Activated naive CD4-positive, alpha-beta T cell treated with anti-CD3 and anti-CD28 coated beads for 36 hours (primary cell): ENCODE data around the gene REN. TPM values are rescaled to one million over a fixed set of nuclear protein-coding genes. Genes with fewer than 3 reads are reported as not detected.

Experiments
- CTCF ChIA-PET: fragments of 350-600 bp; sonication (Branson Sonifier 250); formaldehyde crosslinking; loops from one replicate; lab custom pipeline; 2021; ENCODE audit warnings: antibody characterized with exemption; lab: Charles Lee
- DNase-seq: peaks from one replicate; pipeline ENCODE4 v3.0.0-alpha.2; 2020
- H3K27ac Mint-ChIP-seq: one replicate; pipeline ENCODE4 v1.8.0; 2021; ENCODE audit warnings: mild to moderate bottlenecking, mixed read lengths
- H3K27me3 Mint-ChIP-seq: one replicate; pipeline ENCODE4 v1.8.0; 2021; ENCODE audit warnings: low read depth, mixed read lengths
- H3K36me3 Mint-ChIP-seq: one replicate; pipeline ENCODE4 v1.8.0; 2021; ENCODE audit warnings: low read depth, mixed read lengths
- H3K4me1 Mint-ChIP-seq: one replicate; pipeline ENCODE4 v1.8.0; 2021; ENCODE audit warnings: low read depth, mixed read lengths
- H3K4me3 Mint-ChIP-seq: one replicate; pipeline ENCODE4 v1.8.0; 2021; ENCODE audit warnings: mild to moderate bottlenecking, moderate library complexity, mixed read lengths
- H3K9me3 Mint-ChIP-seq: one replicate; pipeline ENCODE4 v1.8.0; 2021; ENCODE audit warnings: mixed read lengths
- intact Hi-C: fragments of 100-400 bp; cut with micrococcal nuclease; formaldehyde crosslinking; loops from one replicate; pipeline ENCODE4 v1.15.1; 2023
- total RNA-seq, 2 experiments: library from RNA; stranded (reverse); gene quantifications; one replicate each; pipeline ENCODE4 v1.2.3, GENCODE V29; 2021

Gene REN
- total RNA-seq, 2 experiments from 2014 or later, result not detected

- CTCF ChIA-PET, result interaction anchor here (0.6 to 0.9 kb wide), 2 partner anchors 18 to 118 kb away, joined by 3 to 4 read pairs; no protein-coding TSS in a partner anchor
- H3K4me1 Mint-ChIP-seq, result no peaks in the 10 kb centered on the region
- H3K27me3 Mint-ChIP-seq, result no peaks in the 10 kb centered on the region
- no peaks in the 10 kb centered on the region for H3K9me3 Mint-ChIP-seq
- no peak overlapping the region for H3K27ac Mint-ChIP-seq
- H3K36me3 Mint-ChIP-seq, result no peaks in the 10 kb centered on the region
- no peak for DNase-seq
- no peak overlapping the region for H3K4me3 Mint-ChIP-seq
- intact Hi-C loops, result no loop called here
Measured at GRCh38 chr1:204110894-204111633, 55.1 kb downstream of the REN start.

GRCh38 chr1:204108312-204109141 is 57.6 kb downstream of the REN start:
- Mint-ChIP-seq H3K36me3 (peaks cover 1% of the 10 kb centered on the region), H3K27me3 (peaks cover 4% of the 10 kb centered on the region), H3K9me3 (no peaks in the 10 kb centered on the region), H3K4me3 (no peak overlapping the region), H3K27ac (no peak overlapping the region), H3K4me1 (peaks cover 8% of the 10 kb centered on the region)
- intact Hi-C loops, result no loop called here
- DNase-seq, result no peak
- CTCF ChIA-PET, result interaction anchor here (0.6 kb wide), 1 partner anchor 95 kb away, joined by 3 read pairs; no protein-coding TSS in a partner anchor

- peaks cover 1% of the 10 kb centered on the region for H3K36me3 Mint-ChIP-seq
- intact Hi-C loops, result no loop called here
Measured at GRCh38 chr1:204107892-204108291, 58.2 kb downstream of the REN start.

GRCh38 chr1:204106825-204107224 is 59.3 kb downstream of the REN start:
- Mint-ChIP-seq H3K4me3 (no peak overlapping the region), H3K9me3 (no peaks in the 10 kb centered on the region), H3K27me3 (peaks cover 6% of the 10 kb centered on the region), H3K27ac (no peak overlapping the region), H3K4me1 (peaks cover 19% of the 10 kb centered on the region), H3K36me3 (peaks cover 1% of the 10 kb centered on the region)
- no peak for DNase-seq
- intact Hi-C loops, result no loop called here
- CTCF ChIA-PET, result no interaction called here

More at GRCh38 chr1:204107892-204108291, 58.2 kb downstream of the REN start:
- H3K27me3 Mint-ChIP-seq, result peaks cover 4% of the 10 kb centered on the region
- no peak for DNase-seq
- no peak overlapping the region for H3K27ac Mint-ChIP-seq
- no peak overlapping the region for H3K4me3 Mint-ChIP-seq
- H3K4me1 Mint-ChIP-seq, result peaks cover 11% of the 10 kb centered on the region
- CTCF ChIA-PET, result interaction anchor here (0.6 kb wide), 1 partner anchor 96 kb away, joined by 3 read pairs; no protein-coding TSS in a partner anchor
- H3K9me3 Mint-ChIP-seq, result no peaks in the 10 kb centered on the region

- H3K4me1 Mint-ChIP-seq, result peaks cover 19% of the 10 kb centered on the region
- no peak for DNase-seq
- H3K9me3 Mint-ChIP-seq, result no peaks in the 10 kb centered on the region
- intact Hi-C loops, result no loop called here
- peaks cover 1% of the 10 kb centered on the region for H3K36me3 Mint-ChIP-seq
- CTCF ChIA-PET, result no interaction called here
- H3K4me3 Mint-ChIP-seq, result no peak overlapping the region
- no peak overlapping the region for H3K27ac Mint-ChIP-seq
- peaks cover 6% of the 10 kb centered on the region for H3K27me3 Mint-ChIP-seq
Measured at GRCh38 chr1:204105131-204105515, 61.0 kb downstream of the REN start.

Other genes starting within 250 kb of the REN start
- gene SOX13, start 93.2 kb downstream of the REN start, total RNA-seq, result under 1 TPM; 0.10 to 0.17 TPM
- under 1 TPM; 0.77 to 0.93 TPM for gene ETNK2, start 14.3 kb downstream of the REN start, total RNA-seq
- not detected for gene KISS1, start 30.2 kb upstream of the REN start, total RNA-seq
- not detected for gene GOLT1A, start 47.7 kb upstream of the REN start, total RNA-seq
- under 1 TPM; 0.17 to 0.52 TPM for gene PLEKHA6, start 193.6 kb upstream of the REN start, total RNA-seq
- gene PPP1R15B, start 245.5 kb upstream of the REN start, total RNA-seq, result 10 to 100 TPM; 63.7 to 65.6 TPM